HepG2 (cell line): ENCODE measurements around the gene TOX4. TPM values are rescaled to one million over a fixed set of nuclear protein-coding genes. Genes with fewer than 3 reads are reported as not detected.
A peak's percentile ranks its signal among the peaks of the same experiment; 100 is the strongest.

ENCODE experiments used
- ATF1 ChIP-seq: IDR thresholded peaks from 2 replicates; pipeline ENCODE4 v1.6.1; 2016; ENCODE audit warnings: mild to moderate bottlenecking, control low read depth
- BHLHE40 ChIP-seq: IDR thresholded peaks from 2 replicates; pipeline ENCODE4 v1.6.1; 2011; ENCODE audit warnings: low read length, improper control_type of control experiment
- CENPBD1 ChIP-seq: sonication (generic); formaldehyde crosslinking; IDR thresholded peaks from 2 replicates; pipeline ENCODE4 v1.8.0; 2022; ENCODE audit warnings: missing genetic modification reagents, low read depth, mild to moderate bottlenecking, borderline replicate concordance
- DDIT3 ChIP-seq: sonication (generic); formaldehyde crosslinking; IDR thresholded peaks from 2 replicates; pipeline ENCODE4 v1.4.0; 2020; ENCODE audit warnings: mild to moderate bottlenecking, missing genetic modification reagents
- DMAP1 ChIP-seq: IDR thresholded peaks from 2 replicates; pipeline ENCODE4 v1.6.1; 2016
- ELF1 ChIP-seq: sonication (generic); formaldehyde crosslinking; IDR thresholded peaks from 2 replicates; pipeline ENCODE4 v1.4.0; 2020; ENCODE audit warnings: missing genetic modification reagents
- GATAD2A ChIP-seq: IDR thresholded peaks from 2 replicates; pipeline ENCODE4 v1.6.1; 2016
- NFE2 ChIP-seq: sonication (generic); formaldehyde crosslinking; IDR thresholded peaks from 2 replicates; pipeline ENCODE4 v1.4.0; 2020; ENCODE audit warnings: missing genetic modification reagents
- PHF20 ChIP-seq: sonication (generic); formaldehyde crosslinking; IDR thresholded peaks from 2 replicates; pipeline ENCODE4 v1.5.0; 2020; ENCODE audit warnings: mild to moderate bottlenecking, missing genetic modification reagents
- PHF5A ChIP-seq: IDR thresholded peaks from one replicate; pipeline ENCODE4 v1.6.1; 2018; ENCODE audit warnings: low read depth, missing genetic modification reagents; ENCODE audit not compliant: unreplicated experiment
- REL ChIP-seq: sonication (generic); formaldehyde crosslinking; conservative IDR thresholded peaks from 2 replicates; pipeline ENCODE4 v1.8.0; 2022; ENCODE audit warnings: mild to moderate bottlenecking, missing genetic modification reagents, moderate library complexity
- SCMH1 ChIP-seq: sonication (generic); formaldehyde crosslinking; IDR thresholded peaks from 2 replicates; pipeline ENCODE4 v1.9.0; 2021; ENCODE audit warnings: missing genetic modification reagents, mild to moderate bottlenecking, borderline replicate concordance
- SMAD3 ChIP-seq: sonication (generic); formaldehyde crosslinking; IDR thresholded peaks from 2 replicates; pipeline ENCODE4 v1.4.0; 2020; ENCODE audit warnings: missing genetic modification reagents
- SRSF4 ChIP-seq: fragments of 200-400 bp; formaldehyde crosslinking; IDR thresholded peaks from one replicate; pipeline ENCODE4 v1.6.1; 2018; ENCODE audit warnings: mild to moderate bottlenecking, low read depth, low read length, moderate library complexity; ENCODE audit not compliant: poor library complexity, severe bottlenecking
- ZBTB8A ChIP-seq: sonication (generic); formaldehyde crosslinking; IDR thresholded peaks from 2 replicates; pipeline ENCODE4 v1.4.0; 2020; ENCODE audit warnings: mild to moderate bottlenecking, low read depth, missing genetic modification reagents, borderline replicate concordance
- ZC3H4 ChIP-seq: sonication (generic); formaldehyde crosslinking; IDR thresholded peaks from 2 replicates; pipeline ENCODE4 v1.4.0; 2020; ENCODE audit warnings: missing genetic modification reagents, borderline replicate concordance
- ZNF614 ChIP-seq: IDR thresholded peaks from 2 replicates; pipeline ENCODE4 v1.6.1; 2018; ENCODE audit warnings: missing biosample characterization, missing genetic modification reagents, inconsistent platforms, borderline replicate concordance
- ZNF780A ChIP-seq: sonication (generic); formaldehyde crosslinking; IDR thresholded peaks from 2 replicates; pipeline ENCODE4 v1.8.0; 2022; ENCODE audit warnings: mild to moderate bottlenecking, missing genetic modification reagents, moderate library complexity
- polyA plus RNA-seq, 8 experiments: library from polyadenylated mRNA; depleted of rRNA in 3 of 8; stranded (reverse) in 7 of 8; unstranded in 1 of 8; fragments of >200 nt; fragmentation: Illumina TruSeq in 4 of 8; extraction: Trizol in 4 of 8; gene quantifications; 2 replicates each; pipeline versions ENCODE4 v1.2.1 to v1.2.3, GENCODE V29; 2011 to 2016; ENCODE audit warnings: low read depth in 4 of 8, missing spikeins in 1 of 8, mixed read lengths in 1 of 8; ENCODE audit not compliant: insufficient read depth in 1 of 8
- total RNA-seq, 5 experiments: library from RNA; depleted of rRNA; stranded (reverse); fragments of >200 nt; fragmentation: Illumina TruSeq; extraction: Trizol; gene quantifications; 2 replicates each; pipeline ENCODE4 v1.2.3, GENCODE V29; 2016; ENCODE audit warnings: low read depth in 1 of 5
- TF ChIP-seq, protein P1 (sequence below): sonication (generic); formaldehyde crosslinking; IDR thresholded peaks from 2 replicates; pipeline ENCODE4 v1.5.0; 2020; ENCODE audit warnings: mild to moderate bottlenecking, missing genetic modification reagents
- TF ChIP-seq, protein P2 (sequence below), 2 experiments: sonication (generic) in 1 of 2; formaldehyde crosslinking in 1 of 2; IDR thresholded peaks; 2 replicates each; pipeline versions ENCODE4 v1.4.0 to v1.6.1; 2018 to 2020; ENCODE audit warnings: missing genetic modification reagents in 2 of 2, borderline replicate concordance in 1 of 2, low read depth in 1 of 2, mild to moderate bottlenecking in 1 of 2, missing biosample characterization in 1 of 2
- TF ChIP-seq, protein P3 (sequence below): sonication (generic); formaldehyde crosslinking; IDR thresholded peaks from 2 replicates; pipeline ENCODE4 v1.4.0; 2020; ENCODE audit warnings: missing genetic modification reagents

Gene TOX4
- total and polyA plus RNA-seq, 2 of the 13 experiments (the other 11 are each of a cell fraction or from before 2014, with no cell fraction given): 71.8 to 163 TPM

DNA sequence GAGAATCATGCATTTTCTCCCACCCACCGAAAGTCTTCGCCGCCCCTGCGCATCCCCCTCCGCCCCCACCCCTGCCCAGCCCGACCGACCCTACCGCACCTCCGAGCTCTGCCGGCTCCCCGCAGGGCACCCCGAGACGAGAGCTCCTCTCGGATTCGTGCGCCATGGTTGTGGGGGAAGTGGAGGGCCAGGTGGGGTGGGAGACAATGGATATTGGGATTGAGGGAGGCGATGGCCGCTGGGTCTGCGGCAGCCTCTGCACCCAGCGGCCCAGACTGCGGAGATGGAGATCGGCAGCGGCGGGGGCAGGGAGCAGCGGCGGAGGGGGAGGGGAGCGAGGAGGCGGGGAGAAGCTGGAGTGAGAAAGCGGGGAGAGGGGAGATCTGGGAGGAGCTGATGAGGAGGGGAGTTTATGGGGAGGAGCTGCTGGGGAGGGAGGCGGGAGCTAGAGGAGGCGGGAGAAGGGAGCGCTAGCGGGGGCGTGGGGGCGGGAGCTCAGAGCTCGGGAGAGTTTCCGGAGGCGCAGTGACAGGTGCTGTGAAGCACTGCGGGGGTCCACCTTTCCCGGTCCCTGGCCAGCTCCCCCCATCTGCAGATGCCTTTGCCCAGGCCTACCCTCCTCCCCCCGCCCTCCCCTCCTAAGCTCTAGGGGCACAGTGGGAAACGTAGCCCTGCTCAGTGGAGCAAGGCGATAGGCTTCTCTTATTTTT lies 49.1 kb downstream of the TOX4 start, which contains the start of gene SALL2 (continued):
- TF ChIP-seq CENPBD1 (no peak), DDIT3 (no peak), SCMH1 (CRISPR knock-in tag) (no peak), NFE2 (no peak), SRSF4 (no peak), ATF1 (no peak), SMAD3 (CRISPR knock-in tag) (no peak), GATAD2A (CRISPR knock-in tag) (no peak), ZC3H4 (no peak), PHF20 (CRISPR knock-in tag) (no peak; the same call in none of the 2 replicates), REL (CRISPR knock-in tag) (peak; percentile 73; the same call in 1 of the 2 replicates), BHLHE40 (no peak), ZNF614 (CRISPR knock-in tag) (no peak), DMAP1 (CRISPR knock-in tag) (no peak), ZNF780A (CRISPR knock-in tag) (0 out of 2 replicates have a peak, but pooled peaks have one; percentile 66), PHF5A (CRISPR knock-in tag) (no peak), ZBTB8A (no peak), ELF1 (CRISPR knock-in tag) (no peak)
- TF ChIP-seq, protein P1, sequence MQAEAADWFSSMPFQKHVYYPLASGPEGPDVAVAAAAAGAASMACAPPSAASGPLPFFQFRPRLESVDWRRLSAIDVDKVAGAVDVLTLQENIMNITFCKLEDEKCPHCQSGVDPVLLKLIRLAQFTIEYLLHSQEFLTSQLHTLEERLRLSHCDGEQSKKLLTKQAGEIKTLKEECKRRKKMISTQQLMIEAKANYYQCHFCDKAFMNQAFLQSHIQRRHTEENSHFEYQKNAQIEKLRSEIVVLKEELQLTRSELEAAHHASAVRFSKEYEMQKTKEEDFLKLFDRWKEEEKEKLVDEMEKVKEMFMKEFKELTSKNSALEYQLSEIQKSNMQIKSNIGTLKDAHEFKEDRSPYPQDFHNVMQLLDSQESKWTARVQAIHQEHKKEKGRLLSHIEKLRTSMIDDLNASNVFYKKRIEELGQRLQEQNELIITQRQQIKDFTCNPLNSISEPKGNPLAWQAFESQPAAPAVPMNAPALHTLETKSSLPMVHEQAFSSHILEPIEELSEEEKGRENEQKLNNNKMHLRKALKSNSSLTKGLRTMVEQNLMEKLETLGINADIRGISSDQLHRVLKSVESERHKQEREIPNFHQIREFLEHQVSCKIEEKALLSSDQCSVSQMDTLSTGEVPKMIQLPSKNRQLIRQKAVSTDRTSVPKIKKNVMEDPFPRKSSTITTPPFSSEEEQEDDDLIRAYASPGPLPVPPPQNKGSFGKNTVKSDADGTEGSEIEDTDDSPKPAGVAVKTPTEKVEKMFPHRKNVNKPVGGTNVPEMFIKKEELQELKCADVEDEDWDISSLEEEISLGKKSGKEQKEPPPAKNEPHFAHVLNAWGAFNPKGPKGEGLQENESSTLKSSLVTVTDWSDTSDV (CRISPR knock-in tag): no peak
- TF ChIP-seq, protein P2, sequence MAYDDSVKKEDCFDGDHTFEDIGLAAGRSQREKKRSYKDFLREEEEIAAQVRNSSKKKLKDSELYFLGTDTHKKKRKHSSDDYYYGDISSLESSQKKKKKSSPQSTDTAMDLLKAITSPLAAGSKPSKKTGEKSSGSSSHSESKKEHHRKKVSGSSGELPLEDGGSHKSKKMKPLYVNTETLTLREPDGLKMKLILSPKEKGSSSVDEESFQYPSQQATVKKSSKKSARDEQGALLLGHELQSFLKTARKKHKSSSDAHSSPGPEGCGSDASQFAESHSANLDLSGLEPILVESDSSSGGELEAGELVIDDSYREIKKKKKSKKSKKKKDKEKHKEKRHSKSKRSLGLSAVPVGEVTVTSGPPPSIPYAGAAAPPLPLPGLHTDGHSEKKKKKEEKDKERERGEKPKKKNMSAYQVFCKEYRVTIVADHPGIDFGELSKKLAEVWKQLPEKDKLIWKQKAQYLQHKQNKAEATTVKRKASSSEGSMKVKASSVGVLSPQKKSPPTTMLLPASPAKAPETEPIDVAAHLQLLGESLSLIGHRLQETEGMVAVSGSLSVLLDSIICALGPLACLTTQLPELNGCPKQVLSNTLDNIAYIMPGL (CRISPR knock-in tag; IDR thresholded peaks at IDR 0.05; ENCODE audit: borderline replicate concordance in 1 of 2, low read depth in 1 of 2): no peak; a peak in 1 of 4 replicates
- TF ChIP-seq, protein P3, sequence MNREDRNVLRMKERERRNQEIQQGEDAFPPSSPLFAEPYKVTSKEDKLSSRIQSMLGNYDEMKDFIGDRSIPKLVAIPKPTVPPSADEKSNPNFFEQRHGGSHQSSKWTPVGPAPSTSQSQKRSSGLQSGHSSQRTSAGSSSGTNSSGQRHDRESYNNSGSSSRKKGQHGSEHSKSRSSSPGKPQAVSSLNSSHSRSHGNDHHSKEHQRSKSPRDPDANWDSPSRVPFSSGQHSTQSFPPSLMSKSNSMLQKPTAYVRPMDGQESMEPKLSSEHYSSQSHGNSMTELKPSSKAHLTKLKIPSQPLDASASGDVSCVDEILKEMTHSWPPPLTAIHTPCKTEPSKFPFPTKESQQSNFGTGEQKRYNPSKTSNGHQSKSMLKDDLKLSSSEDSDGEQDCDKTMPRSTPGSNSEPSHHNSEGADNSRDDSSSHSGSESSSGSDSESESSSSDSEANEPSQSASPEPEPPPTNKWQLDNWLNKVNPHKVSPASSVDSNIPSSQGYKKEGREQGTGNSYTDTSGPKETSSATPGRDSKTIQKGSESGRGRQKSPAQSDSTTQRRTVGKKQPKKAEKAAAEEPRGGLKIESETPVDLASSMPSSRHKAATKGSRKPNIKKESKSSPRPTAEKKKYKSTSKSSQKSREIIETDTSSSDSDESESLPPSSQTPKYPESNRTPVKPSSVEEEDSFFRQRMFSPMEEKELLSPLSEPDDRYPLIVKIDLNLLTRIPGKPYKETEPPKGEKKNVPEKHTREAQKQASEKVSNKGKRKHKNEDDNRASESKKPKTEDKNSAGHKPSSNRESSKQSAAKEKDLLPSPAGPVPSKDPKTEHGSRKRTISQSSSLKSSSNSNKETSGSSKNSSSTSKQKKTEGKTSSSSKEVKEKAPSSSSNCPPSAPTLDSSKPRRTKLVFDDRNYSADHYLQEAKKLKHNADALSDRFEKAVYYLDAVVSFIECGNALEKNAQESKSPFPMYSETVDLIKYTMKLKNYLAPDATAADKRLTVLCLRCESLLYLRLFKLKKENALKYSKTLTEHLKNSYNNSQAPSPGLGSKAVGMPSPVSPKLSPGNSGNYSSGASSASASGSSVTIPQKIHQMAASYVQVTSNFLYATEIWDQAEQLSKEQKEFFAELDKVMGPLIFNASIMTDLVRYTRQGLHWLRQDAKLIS (CRISPR knock-in tag): no peak
